GM20431 (cell line): ENCODE measurements around the gene CFI.

Experiments used
- in situ Hi-C: fragments of 300-500 bp; cut with MseI, MboI; formaldehyde crosslinking; loops from one replicate; pipeline ENCODE4 v1.15.0; 2020; ENCODE audit warnings: low sequenced_read_pairs; ENCODE audit not compliant: unreplicated experiment

Gene CFI

DNA sequence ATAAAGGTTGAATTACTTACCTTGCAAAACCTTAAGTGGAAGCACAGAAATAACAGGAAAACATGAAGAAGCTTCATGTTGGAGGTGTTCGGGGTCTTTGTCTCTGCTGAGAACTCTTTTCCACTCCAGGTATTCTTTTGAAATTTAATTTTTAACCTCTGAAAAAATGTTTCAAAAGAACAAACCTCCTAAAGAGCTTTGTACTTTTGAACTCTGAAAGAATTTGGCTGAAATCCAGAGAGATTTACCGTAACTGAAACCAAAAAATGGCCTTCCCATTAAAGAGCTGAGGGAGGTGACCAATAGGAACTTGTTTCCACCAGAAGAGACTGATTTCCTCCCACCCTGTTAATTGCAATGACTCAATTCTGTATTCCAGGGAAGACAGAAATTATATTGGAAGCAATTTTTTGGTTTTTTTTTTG, at the start of gene CFI:
Gene CFI, minus strand, starts transcription at position 105 of the 425 bp plus-strand sequence. Its CDS starts 28 bp downstream, at position 77.
- in situ Hi-C loops: loop anchor here (10.0 kb wide), 1 partner anchor 377 kb away; no protein-coding TSS in a partner anchor

GRCh38 chr4:109850601-109851000, 48.8 kb upstream of the CFI start:
- in situ Hi-C loops: no loop called here

DNA sequence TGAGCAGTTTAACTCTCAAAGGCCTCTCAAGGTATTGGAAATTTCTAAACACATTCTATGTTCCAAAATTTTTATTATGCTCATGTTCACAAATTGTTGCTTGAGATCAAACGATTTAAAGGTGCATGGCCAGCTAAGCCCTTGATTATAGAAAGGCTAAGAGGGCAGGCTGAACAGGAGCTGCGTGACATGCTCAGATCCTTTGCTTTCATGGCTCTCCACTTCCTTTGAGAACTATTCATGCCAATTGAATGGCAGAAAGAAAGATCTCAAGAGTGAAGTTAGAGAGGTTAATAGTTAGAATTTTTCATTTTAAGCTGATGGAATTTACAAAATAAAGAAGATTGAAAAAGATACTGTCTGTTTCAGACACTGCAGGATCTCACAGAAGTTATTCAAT, 46.7 kb upstream of the CFI start:
- in situ Hi-C loops: no loop called here

DNA sequence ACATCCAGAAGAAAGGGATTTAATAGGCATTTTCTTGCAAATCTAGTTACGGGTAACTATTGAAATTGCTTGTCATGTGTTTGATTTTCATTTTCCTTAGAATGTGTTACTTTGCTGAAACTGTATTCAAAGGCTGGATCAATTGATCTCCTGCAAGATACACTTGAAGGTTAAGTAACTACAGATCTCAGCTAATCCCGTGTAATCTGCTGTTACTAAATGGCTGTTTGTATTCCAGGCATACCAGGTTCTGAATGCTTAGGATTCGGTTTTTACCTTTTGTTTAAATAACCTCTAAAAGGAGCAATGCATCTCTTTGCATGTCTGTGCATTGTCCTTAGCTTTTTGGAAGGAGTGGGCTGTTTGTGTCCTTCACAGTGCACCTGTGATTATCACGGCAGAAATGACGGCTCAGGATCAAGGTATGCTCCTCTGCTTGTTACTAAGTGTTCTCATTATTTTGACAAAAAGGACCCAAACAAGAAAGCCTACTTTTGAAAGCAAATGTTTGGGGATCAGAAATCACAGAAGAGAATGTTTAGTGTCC, 46.2 kb upstream of the CFI start, which contains the start of gene LRIT3:
Gene LRIT3, plus strand, starts transcription at position 212 of the 547 bp plus-strand sequence. Its CDS starts 95 bp downstream, at position 307.
- in situ Hi-C loops: no loop called here

- in situ Hi-C loops: no loop called here
These were observed 44.7 kb upstream of the CFI start for GRCh38 chr4:109846395-109847098.

GRCh38 chr4:109836985-109837384, 35.2 kb upstream of the CFI start:
- in situ Hi-C loops: no loop called here

DNA sequence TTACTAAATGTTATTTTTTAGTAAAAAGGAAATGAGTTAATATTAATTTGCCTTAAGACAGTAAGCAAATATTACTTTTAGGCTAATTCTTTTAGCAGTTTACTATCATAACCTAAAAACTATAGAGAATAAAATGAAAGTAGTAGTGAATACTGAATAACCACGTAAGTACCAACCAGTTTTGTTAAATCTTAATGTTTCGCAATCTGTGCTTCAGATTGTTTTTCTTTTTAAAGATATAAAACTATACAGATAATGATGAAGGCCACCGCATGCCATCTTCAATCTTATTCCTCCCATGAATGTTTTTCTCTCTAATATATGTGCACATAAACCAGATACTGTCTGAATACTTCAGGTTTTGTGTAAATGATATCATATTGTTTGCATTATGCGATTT, 32.0 kb upstream of the CFI start:
- in situ Hi-C loops: no loop called here

DNA sequence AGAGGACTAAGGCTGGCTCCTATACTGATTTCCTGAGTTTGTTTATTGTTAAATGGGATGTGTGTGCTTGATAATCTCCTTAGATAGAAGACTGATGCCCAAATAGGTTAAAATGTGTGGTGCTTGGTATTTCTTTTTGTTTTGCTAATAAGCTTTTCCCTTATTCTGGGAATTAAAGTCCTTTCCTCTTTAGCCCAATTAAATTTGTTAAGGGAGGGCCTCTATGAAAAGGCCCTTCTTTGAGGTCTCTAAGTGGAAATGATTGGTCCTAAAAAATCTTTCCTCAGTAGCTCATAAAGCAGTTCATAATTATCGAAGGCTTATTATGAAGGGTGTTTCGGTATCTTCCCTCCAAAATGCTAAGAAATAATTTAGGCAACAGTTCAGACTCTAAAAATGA, 25.9 kb upstream of the CFI start, which contains the start of gene RRH:
Gene RRH, plus strand, starts transcription at position 301 of the 400 bp plus-strand sequence. Its CDS starts 56 bp downstream, at position 357.
- in situ Hi-C loops: no loop called here

DNA sequence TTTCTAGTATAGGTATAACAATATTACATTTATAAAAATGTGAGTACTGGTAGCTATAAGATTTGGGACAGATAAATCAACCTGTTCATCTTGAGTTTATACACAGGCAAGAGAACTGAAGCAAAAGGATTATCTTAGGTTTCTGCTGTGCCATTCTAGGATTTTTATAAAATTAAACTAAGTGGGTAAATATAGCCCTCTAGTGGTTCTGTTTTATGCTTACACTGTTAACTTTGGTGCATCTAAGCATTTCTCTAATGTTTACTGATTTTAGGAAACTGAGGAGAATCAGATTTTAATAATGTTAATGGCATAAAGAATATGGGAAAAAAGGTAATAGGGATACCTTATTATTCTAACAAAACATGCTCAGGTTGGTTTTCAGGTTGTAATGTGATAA, 24.9 kb upstream of the CFI start:
- in situ Hi-C loops: no loop called here

DNA sequence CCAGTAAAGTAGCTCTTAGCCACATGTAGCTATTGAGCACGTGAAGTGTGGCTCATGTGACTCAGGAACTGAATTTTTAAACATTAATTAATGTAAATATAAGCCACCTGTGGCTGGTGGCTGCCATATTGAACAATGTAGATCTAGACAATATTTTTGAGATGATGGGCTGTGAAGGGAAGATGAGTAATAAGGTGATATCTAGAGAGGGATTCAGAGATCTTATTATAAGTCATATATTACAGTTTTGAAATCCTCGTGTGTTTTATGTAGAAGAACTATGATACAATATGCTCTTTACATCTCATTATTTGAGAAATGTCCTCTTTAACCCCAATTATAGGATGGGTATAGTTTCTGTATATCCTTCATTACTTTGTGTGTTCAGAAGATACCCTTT, 19.4 kb upstream of the CFI start:
- in situ Hi-C loops: no loop called here

DNA sequence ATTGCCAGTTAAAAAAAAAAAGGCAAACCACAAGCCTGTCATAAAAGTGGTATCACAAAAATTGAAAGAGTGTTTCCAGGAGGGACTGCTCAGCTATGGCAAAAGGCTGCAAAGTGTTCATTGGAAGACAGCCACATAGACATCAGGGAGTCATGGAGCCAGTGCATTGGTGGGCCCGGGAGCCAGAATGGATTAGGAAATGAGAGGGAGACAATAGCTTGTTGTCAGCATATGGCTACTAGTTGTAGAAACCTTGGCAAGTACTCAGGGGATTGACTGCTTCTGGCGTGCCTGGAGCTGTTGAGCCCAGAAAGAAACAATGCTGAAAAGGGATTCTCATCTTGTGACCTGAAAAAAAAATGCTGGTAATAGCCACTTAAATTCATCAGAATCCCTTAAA, 18.8 kb upstream of the CFI start:
- in situ Hi-C loops: no loop called here

DNA sequence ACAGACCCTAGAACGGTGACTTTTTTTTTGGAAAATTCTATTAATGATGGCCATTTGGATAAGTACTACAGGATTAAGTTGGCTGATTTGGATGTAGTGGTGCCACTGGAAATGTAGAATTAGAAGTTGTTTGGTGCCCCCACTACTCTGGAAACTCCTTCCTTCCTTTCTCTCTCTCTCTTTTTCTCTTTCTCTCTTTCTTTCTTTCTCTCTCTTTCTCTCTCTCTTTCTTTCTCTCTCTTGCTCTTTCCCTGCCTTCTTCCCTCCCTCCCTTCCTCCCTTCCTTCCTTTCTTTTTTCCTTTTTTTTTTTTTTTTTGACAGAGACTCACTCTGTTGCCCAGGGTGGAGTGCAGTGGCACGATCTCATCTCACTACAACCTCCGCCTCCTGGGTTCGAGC, 16.5 kb upstream of the CFI start:
- in situ Hi-C loops: no loop called here

DNA sequence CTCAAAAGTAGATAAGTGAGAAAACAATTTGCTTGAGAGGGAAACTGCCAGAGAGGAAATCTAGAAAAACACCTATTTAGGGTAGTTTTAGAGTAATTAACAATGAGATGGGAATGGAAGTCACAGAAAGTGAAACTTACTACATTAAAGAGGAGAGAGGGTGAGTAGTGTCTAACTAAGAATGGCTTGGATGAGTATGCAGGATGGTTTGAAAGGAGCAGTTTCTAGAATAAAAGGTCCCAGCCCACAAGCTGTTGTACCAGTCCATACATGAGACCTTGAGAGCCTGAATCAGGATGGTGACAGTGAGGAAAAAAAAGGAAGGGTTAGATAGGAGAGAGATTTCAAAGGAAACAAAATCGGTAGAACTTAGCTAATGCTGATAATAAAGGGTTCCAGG, 15.1 kb upstream of the CFI start:
- in situ Hi-C loops: no loop called here

DNA sequence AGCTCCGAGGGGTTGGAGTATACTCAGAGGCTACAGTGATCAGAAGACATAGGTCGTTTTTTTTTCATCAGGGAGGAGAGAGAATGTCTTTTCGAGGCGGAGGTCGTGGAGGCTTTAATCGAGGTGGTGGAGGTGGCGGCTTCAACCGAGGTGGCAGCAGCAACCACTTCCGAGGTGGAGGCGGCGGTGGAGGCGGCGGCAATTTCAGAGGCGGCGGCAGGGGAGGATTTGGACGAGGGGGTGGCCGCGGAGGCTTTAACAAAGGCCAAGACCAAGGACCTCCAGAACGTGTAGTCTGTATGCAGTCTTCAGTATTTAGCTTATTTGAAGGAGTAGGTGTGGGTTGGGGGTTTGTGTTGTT, 14.3 kb upstream of the CFI start:
- in situ Hi-C loops: no loop called here

DNA sequence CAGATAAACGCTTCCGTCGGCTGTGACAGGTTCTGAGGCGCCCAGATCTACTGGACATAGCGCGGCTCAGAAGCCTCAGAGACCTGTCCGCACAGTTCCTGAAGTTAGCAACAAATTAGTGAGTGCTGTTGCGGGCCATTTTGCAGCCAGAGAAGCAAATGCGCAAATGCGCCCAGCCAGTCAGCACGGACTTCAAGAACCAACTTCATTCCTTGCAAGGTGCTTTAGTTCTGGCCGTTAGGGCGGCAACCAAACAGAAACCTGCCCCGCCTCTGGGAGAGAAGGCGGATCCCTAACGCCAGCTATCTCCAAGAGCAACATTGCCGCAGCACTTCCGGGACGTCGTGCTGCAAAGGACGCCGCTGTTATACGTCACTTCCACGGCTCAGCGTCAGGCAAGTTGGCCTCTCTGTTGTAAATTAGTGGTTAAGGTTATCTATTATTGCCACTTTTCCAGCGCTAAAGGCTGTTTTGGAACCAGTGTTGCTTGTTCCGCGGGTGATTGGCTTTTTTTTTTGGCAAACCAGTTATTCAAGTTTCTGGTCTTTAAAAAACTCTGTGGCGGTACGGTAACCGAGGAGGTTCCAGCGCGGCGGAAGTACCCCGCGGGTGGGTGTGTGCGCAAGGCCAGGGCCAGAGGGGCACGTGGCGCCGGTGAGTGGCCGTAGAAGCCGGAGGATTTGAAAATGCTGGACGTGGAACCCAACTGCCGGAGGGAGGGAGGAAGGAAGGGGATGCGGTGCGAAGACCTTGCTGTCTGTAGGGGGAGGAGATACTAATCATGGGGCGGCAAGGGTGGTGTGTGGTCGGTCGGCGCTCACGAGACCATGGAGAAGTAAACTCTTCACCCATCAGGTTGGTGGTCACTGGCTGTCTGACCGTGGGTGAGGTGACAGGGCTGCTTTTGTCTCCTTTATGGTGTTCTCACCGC, 13.6 kb upstream of the CFI start, which contains the start of gene GAR1:
Gene GAR1, plus strand, starts transcription at position 612 of the 931 bp plus-strand sequence. CDS start 403 bp downstream, outside the sequence.
- in situ Hi-C loops: no loop called here

GRCh38 chr4:109811707-109812106, 9.9 kb upstream of the CFI start:
- in situ Hi-C loops: no loop called here

GRCh38 chr4:109810552-109811387, 9.0 kb upstream of the CFI start:
- in situ Hi-C loops: no loop called here

- in situ Hi-C loops: loop anchor here (10.0 kb wide), 1 partner anchor 385 kb away; no protein-coding TSS in a partner anchor
These were observed 7.9 kb upstream of the CFI start for GRCh38 chr4:109809655-109810054.

DNA sequence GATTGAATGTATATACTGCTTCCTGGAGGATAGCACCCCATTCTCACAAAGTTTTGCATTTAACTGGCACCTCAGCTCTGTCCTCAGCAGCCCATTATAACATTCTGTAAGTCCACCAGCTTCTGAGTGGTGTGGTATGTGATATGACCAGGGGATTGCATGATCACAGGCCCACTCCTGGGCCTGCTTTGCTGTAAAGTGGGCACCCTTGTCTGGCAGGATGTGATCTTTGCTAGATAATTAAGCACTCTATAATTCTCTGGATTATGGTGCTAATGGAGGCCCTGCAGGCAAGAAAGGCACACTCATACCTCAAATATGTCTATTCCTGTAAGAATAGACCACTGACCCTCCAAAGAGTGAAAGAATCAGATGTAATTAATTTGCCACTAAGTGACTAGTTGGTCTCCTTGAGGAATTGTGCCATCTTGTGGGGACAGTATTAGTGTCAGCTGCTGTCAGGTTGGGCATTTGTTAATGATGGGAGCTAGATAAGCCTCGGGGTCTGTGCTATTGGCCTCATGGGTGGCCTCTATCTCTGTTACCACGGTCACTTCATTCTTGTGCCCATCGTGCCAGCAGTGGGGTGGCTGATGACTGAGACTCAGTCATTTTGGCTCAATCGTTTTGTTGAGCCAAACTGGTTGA, 2.2 kb upstream of the CFI start:
- in situ Hi-C loops: loop anchor here (10.0 kb wide), 1 partner anchor 379 kb away; no protein-coding TSS in a partner anchor
